Activated T-cell treated with anti-CD3 and anti-CD28 coated beads for 48 hours (primary cell): ENCODE results near the gene FAIM2.

Source experiments
- DNase-seq: peaks from one replicate; pipeline ENCODE4 v3.0.0-alpha.2; 2020; ENCODE audit warnings: low read depth

Gene FAIM2

GRCh38 chr12:49917166-49917787, 13.6 kb upstream of the FAIM2 start:
- DNase-seq, result no peak

GRCh38 chr12:49916129-49916919, 12.6 kb upstream of the FAIM2 start:
- DNase-seq, result no peak

DNA sequence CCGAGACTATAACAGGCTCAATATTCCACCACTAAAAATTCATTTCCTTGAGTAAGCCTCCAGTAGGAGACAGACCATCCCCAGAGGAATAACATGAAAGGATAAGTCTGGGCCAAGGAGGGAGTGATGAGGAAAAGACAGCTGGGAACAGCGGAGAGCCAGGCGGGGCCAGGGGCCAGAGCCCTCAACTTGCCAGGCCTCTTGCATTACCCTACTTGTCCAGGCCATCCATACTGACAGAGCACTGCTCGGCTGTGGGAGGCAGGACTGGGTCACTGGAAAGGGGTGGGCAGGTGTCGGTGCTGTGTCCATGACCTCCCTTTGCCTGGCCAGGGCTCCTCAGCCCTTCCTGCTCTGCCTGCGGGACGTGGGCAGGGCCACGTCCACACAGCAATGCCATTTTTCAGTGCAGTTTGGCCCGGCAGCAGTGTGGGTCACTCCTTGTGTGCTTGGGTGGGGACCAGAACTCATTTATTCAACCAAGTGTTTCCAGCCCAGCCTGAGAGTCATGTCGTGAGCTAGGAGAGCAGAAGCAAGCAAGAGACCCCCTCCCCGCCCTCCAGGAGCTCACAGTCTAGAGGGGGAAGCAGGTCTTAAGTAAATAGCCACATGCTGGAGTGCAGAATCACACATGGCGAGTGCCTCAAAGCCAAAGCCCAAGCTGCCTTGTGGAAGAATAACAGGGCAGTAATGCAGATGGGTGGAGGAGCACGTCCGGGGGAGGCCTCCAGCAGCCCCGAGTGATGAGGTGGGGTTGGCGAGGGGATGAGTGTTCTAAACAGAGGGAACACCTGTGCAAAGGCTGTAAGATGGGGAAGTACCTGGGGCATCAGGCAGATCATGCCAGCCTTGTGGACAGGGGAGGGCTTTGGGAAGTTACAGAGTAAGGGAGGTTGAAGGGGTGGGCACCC, 8.9 kb upstream of the FAIM2 start:
- DNase-seq, result no peak

GRCh38 chr12:49911213-49911605, 7.5 kb upstream of the FAIM2 start:
- no peak for DNase-seq

- no peak for DNase-seq
Measured at GRCh38 chr12:49910331-49911212, 6.9 kb upstream of the FAIM2 start.

DNA sequence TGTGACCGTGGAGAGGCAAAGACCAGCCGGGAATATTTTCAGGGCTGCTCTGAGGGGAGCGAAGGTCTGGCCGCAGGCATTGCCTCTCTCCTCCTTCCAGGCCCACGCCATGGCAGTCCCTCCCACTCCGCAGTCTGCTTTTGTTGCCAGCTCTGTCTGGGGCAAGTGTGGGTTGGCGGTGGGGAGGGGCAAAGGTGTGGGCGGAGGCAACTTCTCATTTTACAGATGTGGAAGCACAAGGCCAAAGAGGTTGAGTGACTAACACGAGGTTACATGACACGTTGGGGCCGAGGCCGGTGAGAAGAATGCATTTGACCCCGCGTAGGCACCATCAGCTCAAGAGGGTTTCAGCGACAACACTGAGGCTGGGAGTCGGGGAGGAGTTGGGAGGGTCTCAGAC, 6.1 kb upstream of the FAIM2 start:
- no peak for DNase-seq

DNA sequence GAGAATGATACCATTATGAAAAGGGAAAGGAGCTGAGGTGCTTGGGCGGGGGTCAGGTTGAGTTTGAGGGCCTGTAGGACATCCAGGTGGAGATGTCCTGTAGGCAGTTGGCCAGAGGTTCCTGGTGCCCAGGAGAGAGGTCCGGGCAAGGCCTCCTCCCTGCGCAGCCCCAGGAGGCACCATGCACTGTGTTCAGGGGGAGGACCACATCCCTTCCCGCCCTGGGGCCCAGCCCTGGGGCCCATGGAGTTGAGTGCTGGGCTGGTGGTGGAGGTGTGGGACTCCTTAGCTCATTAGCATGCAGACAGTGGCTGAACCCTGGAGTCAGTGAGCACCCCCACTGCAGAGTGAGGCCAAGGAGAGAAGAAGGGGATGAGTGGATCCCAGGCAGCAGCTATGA, 5.7 kb upstream of the FAIM2 start:
- no peak for DNase-seq

GRCh38 chr12:49907352-49907751, 3.7 kb upstream of the FAIM2 start:
- no peak for DNase-seq

DNA sequence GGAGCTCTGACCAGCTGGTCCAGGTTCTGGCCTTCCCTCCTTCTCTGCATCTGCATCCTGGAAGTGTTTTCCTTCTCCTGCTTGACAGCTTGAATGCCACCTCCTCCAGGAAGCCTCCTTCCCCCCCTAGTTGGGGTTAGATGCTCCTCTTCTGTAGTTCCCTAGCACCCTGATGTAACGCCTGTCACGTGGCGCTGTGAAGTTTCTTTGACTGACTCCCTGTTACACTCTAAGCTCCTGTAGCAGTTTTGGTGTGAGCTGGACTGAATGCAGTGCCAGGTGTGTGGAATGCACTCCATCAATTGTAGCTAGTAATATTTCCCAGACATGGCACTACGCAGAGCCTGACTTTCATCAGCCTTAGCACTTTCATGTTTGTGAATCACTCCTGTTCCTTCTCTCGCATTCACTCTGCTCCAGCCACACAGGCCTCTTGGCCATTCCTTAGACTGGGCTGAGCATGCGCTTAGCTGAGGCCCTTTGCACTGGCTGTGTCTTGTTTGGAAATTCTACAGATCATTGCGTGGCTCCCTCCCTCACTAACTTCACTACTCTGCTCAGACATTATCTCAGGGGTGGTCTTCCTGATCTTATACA, 2.1 kb upstream of the FAIM2 start:
- no peak for DNase-seq

DNA sequence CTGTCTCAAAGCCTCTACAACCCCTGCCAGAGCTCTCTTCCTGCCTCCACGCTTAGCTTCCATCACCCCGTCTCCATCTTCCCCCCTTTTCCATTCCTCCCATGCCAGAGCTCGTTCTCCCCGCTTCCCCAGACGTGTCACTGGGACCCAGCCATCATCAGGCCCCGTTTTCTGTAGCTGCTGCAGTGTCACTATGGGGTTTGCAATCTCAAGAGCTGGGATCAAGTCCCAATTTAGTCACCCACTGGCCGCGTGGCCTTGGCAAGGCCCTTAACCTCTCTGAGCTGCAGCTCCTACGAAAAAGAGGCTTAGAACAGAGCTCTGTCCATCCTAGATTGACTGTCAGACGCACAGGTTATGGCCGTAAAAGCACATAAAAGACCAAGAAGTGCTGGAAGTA, 901 bp upstream of the FAIM2 start:
- no peak for DNase-seq

GRCh38 chr12:49903351-49903699, 375 bp downstream of the FAIM2 start:
- DNase-seq, result no peak

DNA sequence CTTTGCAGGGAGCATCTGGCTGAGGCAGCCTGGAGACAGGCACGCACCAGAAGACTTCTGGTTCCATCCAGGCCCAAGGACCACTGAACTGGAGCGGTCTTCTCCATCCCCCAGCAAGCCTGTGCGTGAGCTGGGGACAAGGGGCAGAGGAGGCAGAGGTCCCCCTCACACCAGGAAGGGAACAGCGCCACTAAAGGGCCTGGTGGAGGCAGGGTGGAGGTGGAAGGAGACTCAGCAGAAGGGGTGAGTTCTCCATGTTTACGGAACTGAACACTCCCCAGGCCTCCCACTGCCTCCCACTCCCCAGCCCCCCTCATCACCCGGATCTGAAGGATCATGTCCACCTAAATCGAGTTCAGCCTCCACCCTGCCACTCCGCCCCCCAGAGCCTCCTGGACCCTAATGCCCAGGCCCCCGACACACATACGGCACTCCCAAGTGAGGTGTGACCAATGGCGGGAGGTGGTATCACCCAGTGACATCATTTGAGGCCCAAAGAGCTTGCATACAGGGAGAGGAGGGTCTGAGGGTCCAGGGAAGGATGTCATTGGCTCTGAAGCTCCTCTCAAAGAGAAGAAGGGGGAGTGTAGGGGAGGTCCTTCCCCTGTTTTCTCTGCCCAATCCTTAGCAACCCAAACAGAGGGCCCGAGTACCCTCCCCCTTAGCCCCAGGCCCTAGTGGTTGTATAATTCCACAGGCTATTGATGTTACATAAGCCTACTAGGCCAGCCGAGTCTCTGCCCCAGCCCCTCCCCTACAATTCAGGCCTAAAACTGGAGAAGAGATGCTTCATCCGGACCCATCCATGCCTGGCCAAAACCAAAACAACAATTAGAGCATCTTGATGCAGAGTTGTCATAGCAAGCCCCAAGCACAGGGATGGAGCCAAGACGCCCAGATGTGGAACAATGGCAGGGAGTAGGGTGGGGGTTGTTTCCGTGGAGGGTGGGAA, 1.0 kb downstream of the FAIM2 start:
- no peak for DNase-seq

- no peak for DNase-seq
Measured at GRCh38 chr12:49901986-49902385, 1.7 kb downstream of the FAIM2 start.

DNA sequence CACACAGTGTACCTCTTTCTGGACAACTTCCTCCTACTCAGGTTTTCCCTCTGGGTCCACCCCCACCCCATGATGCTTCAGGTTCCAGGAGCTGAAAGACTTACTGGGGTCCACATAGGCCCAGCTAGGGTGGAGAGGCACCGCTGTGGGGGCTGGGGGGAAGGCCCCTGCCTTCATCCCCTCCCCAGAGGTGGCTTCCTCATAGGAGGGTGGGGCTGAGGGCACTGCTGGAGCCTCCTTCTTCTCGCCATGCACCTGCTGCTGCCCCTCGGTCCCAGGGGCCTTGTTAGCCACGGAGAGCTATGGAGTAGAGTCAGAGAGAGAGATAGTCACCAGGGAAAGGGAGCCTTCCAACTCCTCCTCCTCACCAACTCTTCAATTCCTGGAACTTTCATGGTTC, 2.7 kb downstream of the FAIM2 start:
- no peak for DNase-seq

DNA sequence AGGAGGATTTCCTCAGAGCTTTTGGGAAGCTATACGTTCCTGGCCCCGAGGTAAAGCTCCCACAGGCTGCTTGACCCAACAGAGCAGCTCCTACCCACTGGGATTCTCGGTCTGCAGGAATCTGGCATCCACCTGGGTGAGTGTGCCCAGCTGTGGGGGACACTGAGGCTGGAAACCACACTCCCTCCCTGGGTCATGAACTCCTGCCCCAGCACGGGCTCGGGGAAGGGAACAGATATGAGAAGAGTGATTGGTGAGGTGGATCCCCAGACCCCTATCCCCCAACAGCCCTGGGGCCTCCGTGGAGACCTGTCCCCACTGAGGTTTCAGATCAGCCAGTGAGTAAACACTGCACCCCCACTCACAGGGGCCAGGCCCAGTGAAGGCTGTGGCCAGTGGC, 3.3 kb downstream of the FAIM2 start:
- DNase-seq, result no peak

- DNase-seq, result no peak
Measured at GRCh38 chr12:49899921-49900320, 3.8 kb downstream of the FAIM2 start.

DNA sequence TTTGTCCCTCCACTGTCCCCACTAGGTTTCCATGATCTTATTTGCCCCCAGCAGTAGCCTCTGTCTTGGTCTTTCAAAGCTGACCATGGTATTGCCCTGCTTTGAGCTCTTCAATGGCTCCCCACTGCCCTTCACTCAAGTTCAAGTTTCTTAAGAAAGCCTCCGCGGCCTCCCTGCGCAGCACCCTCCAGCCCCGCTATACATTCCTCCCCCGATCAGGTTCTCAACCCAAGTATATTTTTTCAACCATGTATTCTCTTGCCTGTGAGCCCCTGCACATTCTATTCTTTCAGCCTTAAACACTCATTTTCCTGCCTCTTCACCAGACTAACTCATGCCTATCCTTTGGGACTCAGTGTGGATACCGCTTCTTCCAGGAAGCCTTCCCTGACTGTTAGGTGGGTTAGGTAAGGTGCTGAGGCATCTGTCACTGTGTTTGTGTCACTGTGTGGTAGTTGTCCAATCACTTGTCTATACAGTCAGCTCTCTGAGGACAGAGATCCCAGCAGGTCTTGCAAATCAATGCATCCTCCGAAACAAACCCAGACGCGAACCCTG, 4.3 kb downstream of the FAIM2 start:
- DNase-seq, result no peak

DNA sequence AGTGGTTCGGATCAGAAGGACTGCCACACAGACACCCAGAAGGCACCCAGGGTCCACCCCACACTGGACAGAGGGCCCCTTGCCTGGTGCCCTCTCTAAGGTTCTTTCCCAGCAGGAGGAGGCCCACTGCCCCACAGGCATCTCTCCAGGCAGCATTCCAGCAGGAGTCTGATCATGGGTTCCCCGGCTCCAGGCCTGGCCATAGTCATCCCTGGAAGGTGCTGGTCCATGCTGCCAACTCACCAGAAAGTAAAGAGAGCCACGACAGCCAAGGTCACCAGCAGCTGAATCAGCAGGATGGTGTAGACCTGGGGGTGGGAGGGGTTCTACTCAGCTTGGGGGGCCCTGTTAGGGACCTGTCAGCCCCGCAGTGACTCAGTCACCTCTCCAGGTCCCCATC, 6.4 kb downstream of the FAIM2 start:
- DNase-seq, result no peak

GRCh38 chr12:49895773-49896172, 7.9 kb downstream of the FAIM2 start:
- no peak for DNase-seq

DNA sequence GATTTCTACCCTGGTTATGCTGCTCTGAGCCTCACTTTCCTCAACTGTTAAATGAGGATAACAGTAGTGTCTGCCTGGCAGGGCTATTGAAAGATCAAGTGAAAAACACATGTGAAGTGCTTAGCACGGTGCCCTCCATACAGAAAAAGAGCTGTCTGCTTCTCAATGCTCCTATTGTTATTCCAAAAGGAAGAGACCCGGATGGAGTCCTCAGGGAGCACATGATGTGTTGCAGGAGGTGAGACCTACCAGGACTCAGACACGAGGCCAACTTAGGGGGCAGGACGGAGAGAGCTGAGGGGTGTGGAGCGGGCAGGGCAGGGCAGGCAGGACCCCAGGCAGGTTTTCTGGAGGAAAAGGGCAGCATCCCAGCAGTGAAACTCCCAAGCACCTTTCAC, 8.9 kb downstream of the FAIM2 start:
- DNase-seq, result no peak
